Liver (tissue), 9 donors: ENCODE results near the gene ABL1. TPM values are rescaled to one million over a fixed set of nuclear protein-coding genes. Genes with fewer than 3 reads are reported as not detected.

ENCODE experiments used
- DNase-seq: peaks from one replicate; pipeline ENCODE4 v3.0.0-alpha.2; 2017; ENCODE audit warnings: low spot score
- H3K27ac ChIP-seq, 2 donors: one replicate each; pipeline ENCODE4 v1.7.0; 2013; ENCODE audit warnings: inconsistent platforms in 2 of 2, low read length in 2 of 2, control low read depth in 1 of 2, low read depth in 1 of 2, mild to moderate bottlenecking in 1 of 2
- H3K27me3 ChIP-seq, 4 donors: one replicate each; pipeline versions ENCODE4 v1.6.1 to v1.7.0; 2013; ENCODE audit warnings: low read length in 3 of 4, inconsistent platforms in 1 of 4, mild to moderate bottlenecking in 1 of 4, moderate library complexity in 1 of 4; ENCODE audit not compliant: control insufficient read depth in 4 of 4, insufficient read depth in 4 of 4
- H3K36me3 ChIP-seq, 4 donors: one replicate each; pipeline versions ENCODE4 v1.6.1 to v1.7.0; 2013; ENCODE audit warnings: low read length in 3 of 4, mild to moderate bottlenecking in 3 of 4, low read depth in 1 of 4, moderate library complexity in 1 of 4; ENCODE audit not compliant: control insufficient read depth in 4 of 4, insufficient read depth in 3 of 4
- H3K4me1 ChIP-seq, 4 donors: one replicate each; pipeline versions ENCODE4 v1.6.1 to v1.7.0; 2013; ENCODE audit warnings: low read length in 3 of 4, mild to moderate bottlenecking in 3 of 4, moderate library complexity in 1 of 4; ENCODE audit not compliant: control insufficient read depth in 4 of 4, insufficient read depth in 4 of 4
- H3K4me3 ChIP-seq, 3 donors: one replicate each; pipeline versions ENCODE4 v1.6.1 to v1.7.0; 2013; ENCODE audit warnings: low read length in 3 of 3, control low read depth in 1 of 3, low read depth in 1 of 3, mild to moderate bottlenecking in 1 of 3
- H3K9ac ChIP-seq, 2 donors: one replicate each; pipeline ENCODE4 v1.7.0; 2013; ENCODE audit warnings: low read length in 2 of 2, mild to moderate bottlenecking in 2 of 2, moderate library complexity in 2 of 2, control low read depth in 1 of 2, low read depth in 1 of 2
- H3K9me3 ChIP-seq, 4 donors: one replicate each; pipeline versions ENCODE4 v1.6.1 to v1.7.0; 2013; ENCODE audit warnings: low read length in 3 of 4; ENCODE audit not compliant: control insufficient read depth in 4 of 4
- ATF3 ChIP-seq: IDR thresholded peaks from 2 replicates; pipeline ENCODE4 v1.6.1; 2016; ENCODE audit warnings: antibody characterized with exemption
- CTCF ChIP-seq: fragments of 150-350 bp; IDR thresholded peaks from 2 replicates; pipeline ENCODE4 v1.5.1; 2017; ENCODE audit warnings: improper control_type of control experiment, low read depth, low read length; ENCODE audit not compliant: missing input control
- EGR1 ChIP-seq, 2 donors: IDR thresholded peaks; 2 replicates each; pipeline ENCODE4 v1.6.1; 2016 to 2018; ENCODE audit warnings: antibody characterized with exemption in 2 of 2, low read depth in 2 of 2
- FOXA1 ChIP-seq: IDR thresholded peaks from 2 replicates; pipeline ENCODE4 v1.6.1; 2016; ENCODE audit warnings: antibody characterized with exemption
- FOXA2 ChIP-seq: IDR thresholded peaks from 2 replicates; pipeline ENCODE4 v1.6.1; 2016; ENCODE audit warnings: antibody characterized with exemption
- GABPA ChIP-seq, 2 donors: IDR thresholded peaks in 1 of 2; conservative IDR thresholded peaks in 1 of 2; 2 replicates each; pipeline ENCODE4 v1.6.1; 2016; ENCODE audit warnings: antibody characterized with exemption in 2 of 2, mild to moderate bottlenecking in 1 of 2, moderate library complexity in 1 of 2
- HNF4A ChIP-seq, 2 donors: conservative IDR thresholded peaks; 2 replicates each; pipeline ENCODE4 v1.6.1; 2016; ENCODE audit warnings: antibody characterized with exemption in 2 of 2, mild to moderate bottlenecking in 2 of 2
- HNF4G ChIP-seq: IDR thresholded peaks from 2 replicates; pipeline ENCODE4 v1.6.1; 2016; ENCODE audit warnings: antibody characterized with exemption
- JUND ChIP-seq, 2 donors: IDR thresholded peaks; 2 replicates each; pipeline ENCODE4 v1.6.1; 2016; ENCODE audit warnings: antibody characterized with exemption in 2 of 2
- MAX ChIP-seq: IDR thresholded peaks from 2 replicates; pipeline ENCODE4 v1.6.1; 2016; ENCODE audit warnings: antibody characterized with exemption
- NR2F2 ChIP-seq: IDR thresholded peaks from 2 replicates; pipeline ENCODE4 v1.6.1; 2016; ENCODE audit warnings: antibody characterized with exemption
- RAD21 ChIP-seq, 2 donors: IDR thresholded peaks; 2 replicates each; pipeline ENCODE4 v1.6.1; 2016; ENCODE audit warnings: antibody characterized with exemption in 2 of 2, mild to moderate bottlenecking in 2 of 2
- RXRA ChIP-seq, 2 donors: IDR thresholded peaks; 2 replicates each; pipeline ENCODE4 v1.6.1; 2017 to 2018; ENCODE audit warnings: antibody characterized with exemption in 2 of 2, mild to moderate bottlenecking in 1 of 2
- SP1 ChIP-seq: IDR thresholded peaks from 2 replicates; pipeline ENCODE4 v1.6.1; 2018; ENCODE audit warnings: antibody characterized with exemption, mild to moderate bottlenecking
- TAF1 ChIP-seq: conservative IDR thresholded peaks from 2 replicates; pipeline ENCODE4 v1.6.1; 2016; ENCODE audit warnings: antibody characterized with exemption, mild to moderate bottlenecking
- YY1 ChIP-seq: IDR thresholded peaks from 2 replicates; pipeline ENCODE4 v1.6.1; 2016; ENCODE audit warnings: antibody characterized with exemption, mild to moderate bottlenecking
- ZBTB33 ChIP-seq: IDR thresholded peaks from 2 replicates; pipeline ENCODE4 v1.6.1; 2016; ENCODE audit warnings: antibody characterized with exemption
- WGBS: extraction: QIAGEN DNeasy Blood & Tissue Kit; methylation state at CpG from one replicate; pipeline ENCODE4 v1.1.7; 2013; 5-methylcytosine and 5-hydroxymethylcytosine counted together
- polyA plus RNA-seq, 2 donors: library from polyadenylated mRNA; stranded (reverse) in 1 of 2; unstranded in 1 of 2; fragments of 200-250 nt in 1 of 2; fragments of >200 nt in 1 of 2; fragmentation: Nextera tagmentation in 1 of 2; extraction: Ambion mirVana in 1 of 2; gene quantifications; one replicate each; pipeline versions ENCODE4 v1.2.1 to v1.2.3, GENCODE V29; 2013 to 2015
- total RNA-seq, 2 donors: library from RNA; depleted of rRNA; stranded (reverse); fragments of >200 nt; gene quantifications; one replicate each; pipeline ENCODE4 v1.2.3, GENCODE V29; 2014
- donor health status: healthy.
- donor health status: healthy.
- donor health status: healthy.
- donor health status: healthy.
- donor health status: healthy.

The ABL1 gene
- total and polyA plus RNA-seq, 4 donors: 4.2 to 14.2 (median 10.9) TPM

- DNase-seq: no peak
- Histone ChIP-seq H3K9me3 (no peaks in the 10 kb centered on the region), H3K9ac (no peak overlapping the region), H3K4me3 (no peak overlapping the region), H3K36me3 (peaks cover 3 to 59% (median 18%) of the 10 kb centered on the region in 4 donors), H3K27me3 (no peaks in the 10 kb centered on the region), H3K27ac (no peak overlapping the region), H3K4me1 (no peaks in the 10 kb centered on the region)
- TF ChIP-seq YY1: no peak
- TF ChIP-seq CTCF: no peak
- TF ChIP-seq RXRA (IDR thresholded peaks at IDR 0.05): no peak
- TF ChIP-seq HNF4G: no peak
- TF ChIP-seq JUND (IDR thresholded peaks at IDR 0.05): no peak
- TF ChIP-seq MAX: no peak
- no peak for TF ChIP-seq EGR1 (IDR thresholded peaks at IDR 0.05; ENCODE audit: low read depth in 2 of 2)
- no peak for TF ChIP-seq ATF3
- no peak for TF ChIP-seq HNF4A (conservative IDR thresholded peaks at IDR 0.05)
- TF ChIP-seq RAD21 (IDR thresholded peaks at IDR 0.05): no peak
- TF ChIP-seq NR2F2: no peak
- WGBS: 94% methylated on average over 22 of the region's 22 CpGs
These were observed 53.3 kb downstream of the ABL1 start for GRCh38 chr9:130888146-130888885.

- TF ChIP-seq HNF4A (conservative IDR thresholded peaks at IDR 0.05): no peak
- no peak for TF ChIP-seq EGR1 (IDR thresholded peaks at IDR 0.05; ENCODE audit: low read depth in 2 of 2)
- no peak for TF ChIP-seq ZBTB33
- no peak for TF ChIP-seq HNF4G
- no peak for TF ChIP-seq YY1
- TF ChIP-seq RAD21 (IDR thresholded peaks at IDR 0.05): no peak
- TF ChIP-seq FOXA2: no peak
- no peak for TF ChIP-seq MAX
- TF ChIP-seq SP1: no peak
- no peak for TF ChIP-seq TAF1
- TF ChIP-seq FOXA1: no peak
- TF ChIP-seq GABPA (IDR thresholded peaks at IDR 0.05 in 1 of 2, conservative IDR thresholded peaks at IDR 0.05 in 1 of 2): no peak
- TF ChIP-seq JUND (IDR thresholded peaks at IDR 0.05): no peak
- no peak overlapping the region for H3K27ac ChIP-seq
- H3K4me1 ChIP-seq: no peaks in the 10 kb centered on the region
- H3K36me3 ChIP-seq: peaks cover 0 to 42% (median 10%) of the 10 kb centered on the region in 4 donors
- no peak overlapping the region for H3K9ac ChIP-seq
- no peak for DNase-seq
- no peaks in the 10 kb centered on the region for H3K9me3 ChIP-seq
- WGBS: 93% methylated on average over 9 of the region's 9 CpGs
- H3K4me3 ChIP-seq: no peak overlapping the region
- H3K27me3 ChIP-seq: no peaks in the 10 kb centered on the region
These were observed 55.1 kb downstream of the ABL1 start for GRCh38 chr9:130890124-130890523.
